ENCODE results near the gene SLC1A7.
A peak's percentile ranks its signal among the peaks of the same experiment; 100 is the strongest.
"Not testable (repeated sequence)": the region's sequence is repeated elsewhere in the genome, so short reads cannot be mapped to it uniquely, and the experiment has no call there.

Gene SLC1A7
- total RNA-seq: 0 to 0.12 (median 0) reads per million in 4 donors

- DNase-seq: no peak
Measured at GRCh38 chr1:53142226-53142853, at the start of gene SLC1A7. Gene SLC1A7, minus strand, starts transcription at chr1:53142638. Its CDS starts 189 bp downstream, at chr1:53142449.

GRCh38 chr1:53190210-53190611, 47.8 kb upstream of the SLC1A7 start:
- DNase-seq: no peak

DNA sequence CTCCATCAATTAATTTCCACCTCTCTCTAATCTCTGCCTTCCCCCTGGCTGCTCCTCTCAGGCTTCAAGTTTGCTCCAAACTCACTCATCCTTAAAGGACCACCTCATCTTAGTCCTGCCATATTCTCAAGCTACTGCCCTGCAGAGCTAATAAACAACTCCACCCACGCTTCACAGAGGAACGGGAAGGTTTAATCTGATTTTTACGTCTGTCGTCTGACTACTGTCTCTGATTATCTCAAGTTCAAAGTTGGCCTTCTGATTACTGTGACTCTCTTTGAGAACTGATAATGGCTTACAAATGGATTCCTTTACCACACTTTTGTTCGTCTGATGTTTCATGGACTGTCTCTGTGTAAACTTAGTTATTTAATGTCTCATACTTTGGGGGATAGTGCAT, 46.6 kb upstream of the SLC1A7 start:
- no peak for DNase-seq

GRCh38 chr1:53188099-53188498, 45.7 kb upstream of the SLC1A7 start:
- no peak for DNase-seq

GRCh38 chr1:53187401-53187800, 45.0 kb upstream of the SLC1A7 start:
- no peak for DNase-seq

DNA sequence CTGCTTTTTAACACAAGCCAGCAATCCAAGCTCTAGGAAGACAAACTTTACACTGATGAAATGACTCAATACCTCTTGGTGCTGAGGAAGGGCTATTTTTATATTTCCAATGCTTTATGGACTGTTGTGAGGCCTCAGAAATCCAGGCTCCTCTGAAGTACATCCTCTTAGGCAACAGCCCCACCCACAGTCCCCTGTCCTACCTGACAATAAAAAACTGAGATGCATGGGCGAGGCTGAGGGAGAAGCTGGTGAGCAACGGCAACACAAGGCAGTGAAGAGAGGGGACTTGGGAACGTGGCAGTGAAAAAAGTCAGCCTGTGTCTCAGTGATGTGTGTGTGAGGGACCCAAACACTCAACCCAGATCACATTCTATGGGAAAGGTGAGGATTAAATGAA, 44.1 kb upstream of the SLC1A7 start:
- DNase-seq: no peak

- not testable (repeated sequence) for DNase-seq
Measured at GRCh38 chr1:53185955-53186297, 43.5 kb upstream of the SLC1A7 start.

GRCh38 chr1:53183095-53183990, 40.9 kb upstream of the SLC1A7 start:
- DNase-seq: no peak

GRCh38 chr1:53182716-53183094, 40.3 kb upstream of the SLC1A7 start:
- DNase-seq: no peak

DNA sequence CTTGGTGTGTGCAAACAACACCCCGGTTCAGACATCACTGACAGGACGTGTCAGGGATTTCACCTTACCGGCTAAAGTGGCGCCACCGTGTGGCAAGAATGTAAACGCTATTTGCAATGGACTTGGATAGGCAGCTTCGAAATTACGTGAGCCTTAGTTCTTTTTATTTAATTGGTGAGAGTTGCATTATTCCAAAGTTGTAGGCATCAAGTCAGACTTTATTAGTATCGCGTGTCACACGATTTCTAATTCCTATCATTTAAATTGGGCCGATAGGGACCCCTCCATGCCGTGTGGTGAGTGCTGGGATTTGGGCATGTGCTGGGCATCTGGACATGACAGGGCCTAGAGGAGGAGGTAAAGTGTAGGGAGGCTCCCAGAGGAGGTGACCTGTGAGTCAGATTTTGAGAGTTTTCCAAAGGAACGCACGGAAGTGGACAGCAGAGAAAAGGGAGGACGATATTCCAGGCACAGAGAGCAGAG, 39.7 kb upstream of the SLC1A7 start:
- DNase-seq: peak; percentile 47 to 74 (median 58)

DNA sequence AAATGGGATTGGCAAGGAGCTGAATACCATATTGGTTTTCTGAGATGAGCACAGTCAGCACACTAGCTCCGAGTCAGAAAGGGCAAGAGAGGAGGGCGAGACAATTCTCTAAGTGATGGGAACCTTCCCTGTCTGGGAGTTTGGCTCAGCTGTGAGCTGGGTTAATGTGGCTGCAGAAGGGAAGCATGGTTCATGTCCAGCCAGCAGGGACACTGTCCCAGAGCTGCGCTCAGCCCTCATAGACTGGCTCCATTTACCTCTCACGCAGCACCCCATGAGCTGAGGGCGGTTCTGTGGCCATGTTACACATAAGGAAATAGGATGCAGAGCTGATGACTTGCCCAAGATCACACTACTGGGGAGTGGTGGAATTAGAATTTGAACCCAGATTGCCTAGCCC, 38.5 kb upstream of the SLC1A7 start:
- no peak for DNase-seq

DNA sequence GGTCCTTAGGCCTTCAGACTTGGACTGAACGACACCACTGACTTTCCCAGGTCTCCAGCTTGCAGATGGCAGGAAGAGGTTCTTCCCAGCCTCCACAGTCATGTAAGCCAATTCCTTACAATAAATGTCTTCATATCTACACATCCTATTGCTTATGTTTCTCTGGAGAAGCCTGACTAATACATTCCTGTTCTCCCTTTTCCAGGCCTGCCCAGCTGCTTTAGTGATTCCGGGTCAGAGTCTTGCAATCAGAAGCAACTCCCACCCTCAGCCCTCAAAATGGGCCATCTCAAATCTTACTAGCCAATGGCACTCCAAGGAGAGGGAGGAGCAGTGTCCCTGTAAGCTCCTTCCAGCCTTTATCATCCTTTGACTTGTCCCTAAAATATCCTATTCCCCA, 37.8 kb upstream of the SLC1A7 start:
- DNase-seq: no peak

DNA sequence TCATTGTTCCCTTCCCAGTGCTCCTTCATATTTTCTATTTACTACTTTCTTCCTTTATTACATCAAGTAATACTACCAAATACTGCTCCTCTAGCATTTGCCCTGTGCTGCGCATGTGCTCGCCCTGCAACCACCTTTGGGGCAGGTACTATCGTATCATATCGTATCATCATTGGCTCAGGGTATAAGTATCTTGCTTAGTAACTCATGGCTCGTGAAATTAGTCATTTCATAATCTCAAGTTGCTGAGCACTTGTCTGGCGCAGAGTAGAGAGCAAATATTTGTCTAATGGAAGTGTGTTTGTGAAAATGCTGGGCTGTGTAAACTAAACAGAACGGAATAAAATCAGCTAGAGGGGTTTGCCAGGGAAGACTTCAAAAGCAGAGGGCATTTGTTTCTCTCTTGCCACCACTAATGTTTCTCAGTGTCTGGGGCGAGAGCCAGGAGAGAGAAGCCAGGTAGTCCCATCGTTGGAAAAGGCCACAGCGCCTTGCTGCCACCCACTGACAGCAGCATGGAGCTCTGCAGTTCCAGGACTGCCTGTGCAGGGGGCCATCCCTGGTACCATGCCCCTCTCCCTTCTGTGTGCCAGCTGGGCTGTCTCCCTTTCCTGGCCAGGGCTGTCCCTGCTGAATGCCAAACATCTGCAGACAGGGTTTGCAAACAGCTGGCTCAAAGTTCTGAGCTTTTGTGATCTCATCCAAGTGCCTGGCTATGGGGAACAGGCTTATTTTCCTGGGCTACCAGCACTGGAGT, 34.2 kb upstream of the SLC1A7 start:
- no peak for DNase-seq

DNA sequence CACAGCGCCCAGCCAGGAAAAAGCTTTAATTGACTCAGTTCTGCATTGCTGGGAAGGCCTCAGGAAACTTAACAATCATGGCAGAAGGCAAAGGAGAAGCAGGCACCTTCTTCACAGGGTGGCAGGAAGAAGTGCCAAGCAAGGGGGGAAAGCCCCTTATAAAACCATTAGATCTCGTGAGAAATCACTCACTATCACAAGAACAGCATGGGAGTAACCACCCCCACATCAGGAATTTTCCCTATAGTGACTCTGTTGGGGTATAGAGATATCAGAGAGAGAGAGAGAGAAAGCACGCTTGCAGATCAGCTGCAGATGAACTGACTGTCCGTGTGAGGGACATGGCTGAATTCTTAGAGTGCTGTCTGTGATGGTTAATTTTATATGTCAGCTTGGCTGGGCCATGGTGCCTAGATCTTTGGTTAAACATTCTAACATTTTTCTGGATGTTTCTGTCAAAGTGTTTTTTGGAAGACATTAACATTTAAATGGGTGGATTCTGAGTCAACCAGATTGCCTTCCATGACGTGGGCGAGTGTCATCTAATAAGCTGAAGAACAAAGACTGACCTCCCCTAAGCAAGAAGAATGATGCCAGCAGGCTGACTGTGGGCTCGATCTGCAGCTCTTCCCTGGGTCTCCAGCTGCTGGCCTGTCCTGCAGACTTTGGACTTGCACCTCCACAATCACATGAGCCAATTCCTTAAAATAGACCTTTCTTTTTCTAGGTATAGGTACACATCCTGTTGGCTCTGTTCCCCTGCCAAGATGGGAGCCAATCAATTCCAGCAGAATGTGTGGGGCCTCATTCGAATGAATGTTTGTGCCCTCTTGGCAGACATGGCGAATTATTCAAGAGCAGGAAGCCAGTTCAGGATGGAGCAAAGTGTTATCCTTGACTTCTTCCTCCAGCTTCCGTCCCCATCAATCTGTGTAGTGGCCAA, 32.8 kb upstream of the SLC1A7 start:
- no peak for DNase-seq

DNA sequence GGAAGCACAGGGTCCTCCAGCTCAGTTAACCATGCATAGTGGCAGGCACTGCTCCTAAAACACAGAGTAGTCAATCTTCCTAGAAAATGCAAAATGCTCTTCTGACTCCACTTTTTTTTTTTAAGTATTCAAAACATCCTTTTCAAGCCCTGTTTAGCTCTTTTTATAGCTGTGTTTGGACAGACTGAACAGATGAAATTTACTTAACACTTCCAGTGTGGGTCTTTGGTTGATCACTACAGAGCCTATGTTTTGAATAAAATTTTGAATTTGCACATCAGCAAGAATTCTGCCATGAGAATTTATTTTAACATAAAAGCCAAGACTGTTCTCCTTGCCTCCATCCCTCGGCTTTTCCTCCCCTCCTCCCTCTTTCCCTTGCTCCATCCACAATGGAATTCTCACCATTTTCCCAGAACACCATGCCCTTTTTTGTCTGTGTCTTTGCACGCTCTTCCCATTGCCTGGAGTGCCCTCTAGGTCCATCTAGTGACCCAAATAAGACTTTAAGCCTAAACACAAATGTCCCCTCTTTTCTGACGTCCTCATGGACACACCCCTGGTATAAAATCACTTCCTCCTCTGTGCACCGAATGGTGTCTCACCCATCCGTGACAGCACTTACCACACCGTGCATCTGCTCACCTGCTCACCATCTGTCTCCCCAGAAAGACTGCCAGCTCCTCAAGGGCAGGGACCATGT, 30.1 kb upstream of the SLC1A7 start:
- no peak for DNase-seq

- DNase-seq: no peak
Measured at GRCh38 chr1:53166912-53167311, 24.5 kb upstream of the SLC1A7 start.

DNA sequence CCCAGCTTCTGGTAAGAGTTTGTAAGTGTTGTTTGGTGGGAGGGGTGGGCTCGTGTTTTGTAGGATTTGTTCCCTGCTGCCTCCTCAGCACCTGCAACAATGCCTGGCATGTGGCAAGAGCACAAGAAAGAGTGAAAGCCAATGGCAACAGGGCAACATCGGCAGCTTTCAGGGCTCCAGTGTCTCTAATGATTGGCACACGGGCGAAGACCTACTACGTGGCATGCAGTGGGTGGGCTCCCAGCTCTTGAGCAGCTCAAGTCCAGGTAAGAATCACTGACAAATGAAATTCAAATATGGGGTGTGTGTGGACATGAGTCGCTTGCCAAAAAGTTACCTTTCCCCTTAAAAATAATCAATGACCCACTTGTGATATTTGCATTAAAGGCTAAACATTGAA, 23.9 kb upstream of the SLC1A7 start:
- DNase-seq: no peak

- DNase-seq: no peak
Measured at GRCh38 chr1:53165408-53165961, 23.0 kb upstream of the SLC1A7 start.

GRCh38 chr1:53163291-53163768, 20.9 kb upstream of the SLC1A7 start:
- DNase-seq: no peak

- no peak for DNase-seq
Measured at GRCh38 chr1:53162621-53163020, 20.2 kb upstream of the SLC1A7 start.

GRCh38 chr1:53160924-53161378, 18.5 kb upstream of the SLC1A7 start:
- DNase-seq: no peak

Data from T-helper 1 cell (primary cell).